OCI-LY3 (cell line): ENCODE data around the gene CCT2.
A peak's percentile ranks its signal among the peaks of the same experiment; 100 is the strongest.

Experiments
- CTCF ChIP-seq: fragments of 200-600, 300-600 bp; sonication (generic); IDR thresholded peaks from 2 replicates; pipeline ENCODE4 v1.5.1; 2014; ENCODE audit warnings: antibody characterized with exemption, low read length, low read depth
- EZH2phosphoT487 ChIP-seq: fragments of 200-600 bp; shearing (Covaris generic); IDR thresholded peaks from 2 replicates; pipeline ENCODE4 v1.6.1; 2018; ENCODE audit warnings: antibody characterized with exemption, mixed run types, low read depth

GRCh38 chr12:69585189-69586062 is at the start of gene CCT2:
- peak; percentile 16; the same call in 1 of the 2 replicates for TF ChIP-seq CTCF
- no peak for TF ChIP-seq EZH2phosphoT487
